BLaER1 treated with 17β-estradiol and CSF1 and Interleukin-3, amounts not matched to agents 10 nM and 100 nM (cell line): ENCODE measurements around the gene CETP.
A peak's percentile ranks its signal among the peaks of the same experiment; 100 is the strongest.

Experiments used
- H3K27ac ChIP-seq, 11 experiments: shearing (Covaris generic); formaldehyde crosslinking; 2 replicates each; pipeline ENCODE4 v1.8.1; 2022
- H3K27me3 ChIP-seq, 11 experiments: shearing (Covaris generic); formaldehyde crosslinking; 2 replicates each; pipeline ENCODE4 v1.8.1; 2022
- H3K36me3 ChIP-seq, 11 experiments: shearing (Covaris generic); formaldehyde crosslinking; 2 replicates each; pipeline ENCODE4 v1.8.1; 2022
- H3K4me1 ChIP-seq, 10 experiments: shearing (Covaris generic); formaldehyde crosslinking; 2 replicates each; pipeline ENCODE4 v1.8.1; 2022
- H3K4me2 ChIP-seq, 11 experiments: shearing (Covaris generic); formaldehyde crosslinking; 2 replicates each; pipeline ENCODE4 v1.8.1; 2022
- H3K4me3 ChIP-seq, 10 experiments: shearing (Covaris generic); formaldehyde crosslinking; 2 replicates each; pipeline ENCODE4 v1.8.1; 2022
- H3K9ac ChIP-seq, 11 experiments: shearing (Covaris generic); formaldehyde crosslinking; 2 replicates each; pipeline ENCODE4 v1.8.1; 2022
- H3K9me3 ChIP-seq, 11 experiments: shearing (Covaris generic); formaldehyde crosslinking; replicated peaks in 1 of 11; 2 replicates each; pipeline ENCODE4 v1.8.1; 2022
- H4K20me1 ChIP-seq, 11 experiments: shearing (Covaris generic); formaldehyde crosslinking; 2 replicates each; pipeline ENCODE4 v1.8.1; 2022
- Cebpa-rat ChIP-seq, 11 experiments: shearing (Covaris generic); IDR thresholded peaks; 2 replicates each; pipeline ENCODE4 v1.8.1; 2022

Gene CETP

DNA sequence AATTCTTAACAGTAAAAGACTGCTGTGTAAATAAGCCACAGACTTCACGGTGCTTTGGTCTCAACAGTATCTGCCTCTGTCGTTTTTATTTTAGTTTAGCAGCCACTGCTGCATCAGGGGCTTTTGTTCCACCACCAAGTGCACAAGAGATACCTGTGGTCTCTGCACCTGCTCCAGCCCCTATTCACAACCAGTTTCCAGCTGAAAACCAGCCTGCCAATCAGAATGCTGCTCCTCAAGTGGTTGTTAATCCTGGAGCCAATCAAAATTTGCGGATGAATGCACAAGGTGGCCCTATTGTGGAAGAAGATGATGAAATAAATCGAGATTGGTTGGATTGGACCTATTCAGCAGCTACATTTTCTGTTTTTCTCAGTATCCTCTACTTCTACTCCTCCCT lies 21.9 kb upstream of the CETP start:
- H3K27me3 ChIP-seq = no peaks in the 10 kb centered on the region
- H4K20me1 ChIP-seq = peaks cover 60 to 100% (median 95%) of the 10 kb centered on the region in 11 experiments
- peaks cover 37 to 100% (median 93%) of the 10 kb centered on the region in 10 experiments for H3K4me1 ChIP-seq
- peak overlapping the region in 1 of 11 experiments; percentile 21; a peak in 1 of 22 replicates for H3K27ac ChIP-seq
- no peak overlapping the region for H3K4me3 ChIP-seq
- no peak for TF ChIP-seq Cebpa-rat (IDR thresholded peaks at IDR 0.05)
- H3K9me3 ChIP-seq = no peaks in the 10 kb centered on the region
- peaks cover 98 to 100% (median 100%) of the 10 kb centered on the region in 11 experiments for H3K36me3 ChIP-seq
- peak overlapping the region in 9 of 11 experiments; percentile 5 to 82 (median 74); a peak in 16 of 22 replicates for H3K4me2 ChIP-seq
- H3K9ac ChIP-seq = peak overlapping the region in 5 of 11 experiments; percentile 1 to 30 (median 24); a peak in 2 of 22 replicates

DNA sequence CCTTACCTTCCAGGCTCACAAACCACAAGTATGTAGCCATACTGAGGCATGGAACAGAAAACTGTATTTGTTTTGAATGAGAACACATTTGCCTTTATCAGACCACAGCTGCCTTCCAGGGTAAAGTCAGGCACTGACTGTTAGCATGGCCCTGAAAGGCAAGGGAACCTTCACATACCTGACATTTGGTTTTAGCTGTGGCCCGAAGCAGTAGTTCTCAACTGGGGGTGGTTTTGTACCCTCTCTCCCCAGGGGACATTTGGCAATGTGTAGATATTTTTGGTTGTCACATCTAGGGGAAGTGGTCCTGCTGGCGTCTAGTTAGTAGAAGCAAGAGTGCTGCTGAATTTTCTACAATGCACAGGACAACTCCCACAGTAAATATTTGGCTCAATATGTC lies 20.7 kb upstream of the CETP start:
- TF ChIP-seq Cebpa-rat (IDR thresholded peaks at IDR 0.05) = no peak
- peak overlapping the region in 8 of 11 experiments; percentile 50 to 82 (median 74); a peak in 17 of 22 replicates for H3K4me2 ChIP-seq
- H3K27ac ChIP-seq = peak overlapping the region in 8 of 11 experiments; percentile 6 to 57 (median 44); a peak in 11 of 22 replicates
- H3K4me1 ChIP-seq = peaks cover 24 to 98% (median 88%) of the 10 kb centered on the region in 10 experiments
- peak overlapping the region in 4 of 10 experiments; percentile 2 to 36 (median 8); a peak in 3 of 20 replicates for H3K4me3 ChIP-seq
- H4K20me1 ChIP-seq = peaks cover 47 to 98% (median 85%) of the 10 kb centered on the region in 11 experiments
- peaks cover 95 to 100% (median 97%) of the 10 kb centered on the region in 11 experiments for H3K36me3 ChIP-seq
- no peaks in the 10 kb centered on the region for H3K27me3 ChIP-seq
- peak overlapping the region in 8 of 11 experiments; percentile 20 to 53 (median 31); a peak in 10 of 22 replicates for H3K9ac ChIP-seq
- no peaks in the 10 kb centered on the region for H3K9me3 ChIP-seq

DNA sequence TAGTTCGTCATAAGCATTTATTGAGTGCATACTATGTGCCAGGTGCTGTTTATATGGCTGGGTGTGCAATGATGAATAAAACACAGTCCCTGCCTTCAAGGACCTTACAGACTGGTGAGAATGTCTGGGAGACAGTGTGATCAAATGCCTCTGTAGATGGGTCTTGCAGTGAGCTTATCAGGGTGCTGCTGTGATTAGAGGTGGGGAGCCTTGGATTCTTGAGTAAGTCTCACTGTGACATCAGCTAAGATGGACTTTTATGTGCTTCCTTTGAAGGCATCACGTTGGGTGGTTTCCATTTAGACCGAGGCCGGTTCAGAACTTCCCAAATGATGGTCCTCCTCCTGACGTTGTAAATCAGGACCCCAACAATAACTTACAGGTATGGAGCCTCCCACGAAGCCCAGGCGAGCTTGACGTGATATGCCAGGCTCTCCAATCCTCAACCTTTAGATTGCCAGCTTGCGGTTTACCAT lies 19.9 kb upstream of the CETP start:
- Histone ChIP-seq H3K4me3 (no peak overlapping the region), H3K27me3 (no peaks in the 10 kb centered on the region), H3K9me3 (no peaks in the 10 kb centered on the region), H4K20me1 (peaks cover 39 to 98% (median 80%) of the 10 kb centered on the region in 11 experiments), H3K27ac (peak overlapping the region in 6 of 11 experiments; percentile 0 to 49 (median 34); a peak in 9 of 22 replicates), H3K4me2 (peak overlapping the region in 7 of 11 experiments; percentile 26 to 74 (median 50); a peak in 14 of 22 replicates), H3K9ac (0 out of 22 replicates have a peak overlapping the region, but pooled peaks of 1 of the 11 experiments have one; percentile 10), H3K36me3 (peaks cover 87 to 100% (median 97%) of the 10 kb centered on the region in 11 experiments), H3K4me1 (peaks cover 21 to 98% (median 88%) of the 10 kb centered on the region in 10 experiments)
- no peak for TF ChIP-seq Cebpa-rat (IDR thresholded peaks at IDR 0.05)

DNA sequence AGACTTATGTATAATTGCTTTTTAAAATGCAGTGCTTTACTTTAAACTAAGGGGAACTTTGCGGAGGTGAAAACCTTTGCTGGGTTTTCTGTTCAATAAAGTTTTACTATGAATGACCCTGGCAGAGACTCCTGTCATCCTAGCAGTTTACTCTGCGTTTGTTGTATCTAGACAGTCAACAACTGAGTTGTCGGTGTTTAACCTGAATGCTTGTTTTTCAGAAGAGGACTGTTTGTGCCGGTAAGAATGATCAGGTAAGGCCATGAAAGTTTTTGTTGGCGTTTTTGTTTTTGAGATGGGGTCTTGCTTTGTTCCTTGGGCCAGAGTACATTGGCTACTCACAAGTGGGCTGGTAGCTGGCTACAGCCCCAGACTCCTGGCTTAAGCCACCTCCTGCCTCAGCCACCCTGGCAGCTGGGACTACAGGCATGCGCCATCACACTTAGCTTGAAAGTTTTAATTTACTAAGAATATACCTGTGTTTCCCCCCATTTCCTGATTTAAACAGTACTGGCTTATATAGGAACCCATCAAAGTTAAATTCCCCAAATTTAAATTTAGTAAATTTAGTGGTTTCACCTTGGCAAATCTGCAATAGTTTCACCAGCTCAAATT lies 17.9 kb upstream of the CETP start:
- no peak for TF ChIP-seq Cebpa-rat (IDR thresholded peaks at IDR 0.05)
- H3K36me3 ChIP-seq = peaks cover 67 to 89% (median 81%) of the 10 kb centered on the region in 11 experiments
- H4K20me1 ChIP-seq = peaks cover 22 to 94% (median 60%) of the 10 kb centered on the region in 11 experiments; a peak in 21 of 22 replicates
- no peaks in the 10 kb centered on the region for H3K9me3 ChIP-seq
- H3K27ac ChIP-seq = peak overlapping the region in 5 of 11 experiments; percentile 5 to 56 (median 25); a peak in 10 of 22 replicates
- no peaks in the 10 kb centered on the region for H3K27me3 ChIP-seq
- H3K4me3 ChIP-seq = no peak overlapping the region
- H3K4me1 ChIP-seq = peaks cover 3 to 99% (median 89%) of the 10 kb centered on the region in 10 experiments; a peak in 18 of 20 replicates
- H3K4me2 ChIP-seq = peak overlapping the region in 8 of 11 experiments; percentile 17 to 74 (median 46); a peak in 12 of 22 replicates
- peak overlapping the region in 5 of 11 experiments; percentile 10 to 47 (median 22); a peak in 9 of 22 replicates for H3K9ac ChIP-seq

DNA sequence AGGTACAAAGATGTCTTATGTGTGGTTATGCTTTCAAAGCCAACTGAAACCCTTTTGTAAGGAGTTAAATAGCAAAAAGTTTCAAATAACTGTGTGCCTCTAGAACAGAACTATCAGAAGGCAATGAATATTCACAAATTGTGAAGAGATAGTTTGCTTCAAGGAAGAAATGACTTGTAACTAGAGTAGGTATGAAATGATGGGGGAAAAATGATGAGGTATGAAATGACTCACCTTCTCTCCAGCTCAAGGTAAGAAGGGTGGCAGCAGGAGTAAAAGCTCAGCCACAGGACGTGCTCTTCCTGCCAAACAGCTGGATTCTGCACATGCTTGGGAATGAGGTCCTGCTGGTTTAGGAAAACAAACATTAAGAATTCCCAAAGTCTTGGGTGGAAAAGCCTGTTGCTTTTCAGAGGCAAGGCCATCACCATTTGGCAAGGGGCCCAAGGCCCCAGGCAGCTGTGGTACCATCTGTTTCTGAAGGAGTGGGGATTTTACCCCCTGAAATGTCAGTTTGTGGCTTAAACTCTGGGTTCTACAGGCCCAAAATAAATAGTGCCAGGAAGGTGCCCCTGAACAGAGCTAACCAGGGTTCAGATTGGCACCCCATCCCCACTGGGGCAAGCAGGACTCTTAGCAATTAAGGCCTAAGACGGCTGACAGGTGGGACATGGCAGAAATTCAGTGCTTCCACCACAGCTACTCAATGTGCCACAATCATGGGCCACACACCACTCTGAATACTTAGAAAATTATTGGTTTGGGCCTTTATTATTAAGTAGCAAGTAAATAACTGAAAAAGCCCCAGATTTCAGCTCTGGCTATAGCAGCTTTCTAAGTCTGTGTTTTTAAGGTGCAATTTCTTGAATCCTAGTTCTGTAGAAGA lies 16.6 kb upstream of the CETP start:
- peaks cover 54 to 76% (median 68%) of the 10 kb centered on the region in 11 experiments for H3K36me3 ChIP-seq

DNA sequence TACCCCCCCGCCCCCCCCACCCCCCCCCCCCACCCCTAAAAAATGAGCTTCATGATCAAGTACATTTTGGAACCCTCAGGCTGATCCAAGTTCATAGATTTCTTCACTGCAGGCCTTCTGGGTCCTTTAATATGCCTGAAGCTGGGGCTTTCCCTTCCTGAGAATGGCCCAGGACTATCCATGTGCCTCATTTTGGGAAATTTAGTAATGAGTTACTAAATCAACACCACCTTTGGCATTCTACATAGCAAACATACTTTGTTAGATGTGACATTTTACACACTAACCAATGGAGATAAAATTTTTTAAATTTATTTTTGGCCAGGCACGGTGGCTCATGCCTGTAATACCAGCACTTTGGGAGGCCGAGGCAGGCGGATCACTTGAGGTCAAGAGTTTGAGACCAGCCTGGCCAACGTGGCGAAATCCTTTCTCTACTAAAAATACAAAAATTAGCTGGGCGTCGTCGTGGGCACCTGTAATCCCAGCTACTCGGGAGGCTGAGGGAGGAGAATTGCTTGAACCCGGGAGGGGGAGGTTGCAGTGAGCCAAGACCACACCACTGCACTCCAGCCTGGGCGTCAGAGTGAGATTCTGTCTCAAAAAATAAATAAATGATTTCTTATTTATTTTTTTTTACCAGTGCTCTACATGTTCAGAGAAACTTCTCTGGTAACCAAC lies 15.8 kb upstream of the CETP start:
- Histone ChIP-seq H3K27me3 (no peaks in the 10 kb centered on the region), H3K36me3 (peaks cover 46 to 68% (median 60%) of the 10 kb centered on the region in 11 experiments), H3K4me1 (peaks cover 15 to 99% (median 89%) of the 10 kb centered on the region in 10 experiments), H3K27ac (no peak overlapping the region), H3K9ac (no peak overlapping the region; a peak in 1 of 22 replicates), H3K9me3 (no peaks in the 10 kb centered on the region), H3K4me2 (peak overlapping the region in 3 of 11 experiments; percentile 18 to 85 (median 31); a peak in 4 of 22 replicates), H4K20me1 (peaks cover under 1 to 86% (median 39%) of the 10 kb centered on the region in 11 experiments; a peak in 16 of 22 replicates), H3K4me3 (no peak overlapping the region)
- TF ChIP-seq Cebpa-rat (IDR thresholded peaks at IDR 0.05) = no peak

More for the DNA sequence above, 16.6 kb upstream of the CETP start:
- Histone ChIP-seq H3K9ac (peak overlapping the region in 3 of 11 experiments; percentile 5 to 47 (median 39); a peak in 4 of 22 replicates), H3K27me3 (no peaks in the 10 kb centered on the region), H3K27ac (peak overlapping the region in 4 of 11 experiments; percentile 19 to 37 (median 27); a peak in 2 of 22 replicates), H3K4me1 (peaks cover 7 to 99% (median 89%) of the 10 kb centered on the region in 10 experiments), H3K4me3 (no peak overlapping the region), H3K9me3 (no peaks in the 10 kb centered on the region), H3K4me2 (peak overlapping the region in 6 of 11 experiments; percentile 26 to 74 (median 61); a peak in 13 of 22 replicates), H4K20me1 (peaks cover 9 to 86% (median 47%) of the 10 kb centered on the region in 11 experiments; a peak in 19 of 22 replicates)
- TF ChIP-seq Cebpa-rat (IDR thresholded peaks at IDR 0.05) = no peak

DNA sequence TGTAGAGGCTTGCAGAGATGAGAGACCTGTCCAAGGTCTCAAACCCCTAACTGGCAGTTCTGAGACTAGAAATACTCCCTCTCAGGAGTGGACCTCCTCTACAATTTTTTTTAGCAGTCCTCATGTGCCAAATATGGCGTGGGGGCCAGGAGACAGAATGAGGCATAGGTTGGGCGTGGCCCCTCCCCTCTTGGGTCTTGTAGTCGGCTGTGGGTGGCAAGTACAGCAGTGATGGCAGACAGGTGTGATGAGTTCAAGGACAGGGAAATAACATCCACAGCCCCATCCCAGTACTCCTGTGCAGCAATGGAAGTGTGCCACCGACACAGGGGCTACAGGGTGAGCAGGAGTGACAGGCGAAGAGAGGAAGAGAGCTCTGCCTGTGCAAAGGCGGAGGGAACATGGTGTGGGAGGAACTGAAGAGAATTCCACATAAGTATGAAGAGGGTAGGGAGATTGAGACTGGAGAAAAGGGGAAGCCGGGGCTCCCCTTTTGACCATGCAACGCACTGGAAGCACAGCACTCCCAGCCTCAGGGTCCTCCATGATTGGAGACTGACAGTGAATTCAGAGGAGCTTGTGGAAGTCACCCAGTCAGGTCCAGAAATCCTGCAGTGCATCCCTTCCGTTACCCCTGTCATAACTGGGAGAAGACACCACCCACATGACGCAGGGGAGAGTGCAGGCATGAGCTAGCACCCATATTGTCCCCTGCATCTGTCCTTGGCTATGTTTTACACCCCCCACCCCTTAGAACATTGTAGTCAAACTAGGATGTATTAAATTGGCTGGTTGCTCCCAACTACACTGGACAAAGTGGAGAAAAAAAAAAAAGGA lies 14.8 kb upstream of the CETP start:
- no peak for TF ChIP-seq Cebpa-rat (IDR thresholded peaks at IDR 0.05)
- Histone ChIP-seq H3K4me1 (peaks cover 25 to 99% (median 90%) of the 10 kb centered on the region in 10 experiments), H3K27me3 (no peaks in the 10 kb centered on the region), H3K4me2 (peak overlapping the region in 5 of 11 experiments; percentile 18 to 86 (median 31); a peak in 9 of 22 replicates), H3K27ac (0 out of 22 replicates have a peak overlapping the region, but pooled peaks of 1 of the 11 experiments have one; percentile 21), H3K36me3 (peaks cover 36 to 58% (median 50%) of the 10 kb centered on the region in 11 experiments), H3K9me3 (no peaks in the 10 kb centered on the region), H4K20me1 (peaks cover 0 to 81% (median 30%) of the 10 kb centered on the region in 11 experiments; a peak in 14 of 22 replicates), H3K9ac (no peak overlapping the region), H3K4me3 (no peak overlapping the region)
